Stimulated activated CD4-positive, alpha-beta T cell treated with anti-CD3 and anti-CD28 coated beads, Interleukin-4, amount 100 ng/mL, for 1 hour (primary cell): ENCODE measurements around the gene VWF.
"Not testable (repeated sequence)": the region's sequence is repeated elsewhere in the genome, so short reads cannot be mapped to it uniquely, and the experiment has no call there.

Experiments
- DNase-seq: peaks from one replicate; pipeline ENCODE4 v3.0.0-alpha.2; 2020

The VWF gene

GRCh38 chr12:6029401-6029800 is 95.1 kb downstream of the VWF start:
- DNase-seq = no peak

GRCh38 chr12:6026998-6027397 is 97.5 kb downstream of the VWF start:
- no peak for DNase-seq

GRCh38 chr12:6025703-6026298 is 98.7 kb downstream of the VWF start:
- DNase-seq = not testable (repeated sequence)

GRCh38 chr12:6024066-6024465 is 100.4 kb downstream of the VWF start:
- DNase-seq = not testable (repeated sequence)

- no peak for DNase-seq
Observed at GRCh38 chr12:6020930-6021329, 103.5 kb downstream of the VWF start.

GRCh38 chr12:6020511-6020910 is 104.0 kb downstream of the VWF start:
- not testable (repeated sequence) for DNase-seq

- not testable (repeated sequence) for DNase-seq
Observed at GRCh38 chr12:6019256-6019655, 105.2 kb downstream of the VWF start.

GRCh38 chr12:6018265-6018664 is 106.2 kb downstream of the VWF start:
- DNase-seq = no peak

- DNase-seq = no peak
Observed at GRCh38 chr12:6016756-6017155, 107.7 kb downstream of the VWF start.

GRCh38 chr12:6016004-6016403 is 108.5 kb downstream of the VWF start:
- DNase-seq = not testable (repeated sequence)

- not testable (repeated sequence) for DNase-seq
Observed at GRCh38 chr12:6015271-6015670, 109.2 kb downstream of the VWF start.

GRCh38 chr12:6010631-6011350 is 113.7 kb downstream of the VWF start:
- not testable (repeated sequence) for DNase-seq

- no peak for DNase-seq
Observed at GRCh38 chr12:5997260-5997659, 127.2 kb downstream of the VWF start.

GRCh38 chr12:5996459-5996858 is 128.0 kb downstream of the VWF start:
- DNase-seq = no peak

- DNase-seq = no peak
Observed at GRCh38 chr12:5989621-5990020, 134.8 kb downstream of the VWF start.

GRCh38 chr12:5988659-5989116 is 135.8 kb downstream of the VWF start:
- DNase-seq = peak; percentile 77

GRCh38 chr12:5988088-5988487 is 136.4 kb downstream of the VWF start:
- DNase-seq = no peak

GRCh38 chr12:5987573-5987972 is 136.9 kb downstream of the VWF start:
- DNase-seq = no peak

- DNase-seq = no peak
Observed at GRCh38 chr12:5985471-5985870, 139.0 kb downstream of the VWF start.

GRCh38 chr12:5984873-5985272 is 139.6 kb downstream of the VWF start:
- no peak for DNase-seq

- no peak for DNase-seq
Observed at GRCh38 chr12:5982106-5982505, 142.4 kb downstream of the VWF start.

GRCh38 chr12:5977556-5977955 is 146.9 kb downstream of the VWF start:
- DNase-seq = no peak

- no peak for DNase-seq
Observed at GRCh38 chr12:5976711-5977110, 147.8 kb downstream of the VWF start.

- no peak for DNase-seq
Observed at GRCh38 chr12:5976196-5976595, 148.3 kb downstream of the VWF start.
